Hematopoietic multipotent progenitor cell (in vitro differentiated cells): ENCODE measurements around the gene C17orf107. TPM values are rescaled to one million over a fixed set of nuclear protein-coding genes. Genes with fewer than 3 reads are reported as not detected.

Source experiments
- DNase-seq, 3 donors: peaks; one replicate each; pipeline ENCODE4 v3.0.0-alpha.2; 2011 to 2015; ENCODE audit warnings: low read depth in 2 of 3, low spot score in 2 of 3
- total RNA-seq: library from RNA; depleted of rRNA; stranded (reverse); fragments of >200 nt; gene quantifications from one replicate; pipeline ENCODE4 v1.2.3, GENCODE V29; 2012

C17orf107 gene
- total RNA-seq, 1 donor: 18.3 TPM

- no peak for DNase-seq
These were observed 33.4 kb downstream of the C17orf107 start for GRCh38 chr17:4932756-4933155.

GRCh38 chr17:4933646-4934045 is 34.3 kb downstream of the C17orf107 start:
- no peak for DNase-seq

GRCh38 chr17:4934173-4934979 is 35.0 kb downstream of the C17orf107 start:
- DNase-seq: peak in 2 of 3 donors; percentile 63 to 66

- DNase-seq: no peak
These were observed 36.3 kb downstream of the C17orf107 start for GRCh38 chr17:4935650-4936049.

GRCh38 chr17:4936436-4936835 is 37.1 kb downstream of the C17orf107 start:
- DNase-seq: no peak

- DNase-seq: no peak
These were observed 38.2 kb downstream of the C17orf107 start for GRCh38 chr17:4937553-4937952.

- DNase-seq: no peak
These were observed 38.7 kb downstream of the C17orf107 start for GRCh38 chr17:4938069-4938491.

GRCh38 chr17:4938688-4939545 is 39.6 kb downstream of the C17orf107 start:
- DNase-seq: no peak

GRCh38 chr17:4939546-4939795 is 40.1 kb downstream of the C17orf107 start:
- DNase-seq: no peak

GRCh38 chr17:4939796-4940554 is 40.6 kb downstream of the C17orf107 start, which contains the start of the genes RNF167 and SLC25A11:
Gene RNF167 (plus strand): TSS chr17:4940268. CDS start chr17:4940910, 642 bp downstream.
Gene SLC25A11 (minus strand): TSS chr17:4940046. CDS start chr17:4939910, 136 bp downstream.
- peak; percentile 96 to 100 (median 99) for DNase-seq

GRCh38 chr17:4940555-4941318 is 41.4 kb downstream of the C17orf107 start:
- peak in 1 of 3 donors; percentile 27 for DNase-seq

- no peak for DNase-seq
These were observed 41.9 kb downstream of the C17orf107 start for GRCh38 chr17:4941319-4941610.

GRCh38 chr17:4942760-4943508 is 43.6 kb downstream of the C17orf107 start:
- DNase-seq: no peak

- DNase-seq: peak in 2 of 3 donors; percentile 54 to 56
These were observed 44.8 kb downstream of the C17orf107 start for GRCh38 chr17:4944163-4944553.

GRCh38 chr17:4944554-4945175 is 45.3 kb downstream of the C17orf107 start:
- no peak for DNase-seq

GRCh38 chr17:4945176-4945943 is 46.0 kb downstream of the C17orf107 start:
- DNase-seq: peak in 1 of 3 donors; percentile 54

GRCh38 chr17:4945944-4946280 is 46.6 kb downstream of the C17orf107 start:
- DNase-seq: no peak

- DNase-seq: no peak
These were observed 47.1 kb downstream of the C17orf107 start for GRCh38 chr17:4946312-4946976.
